ENCODE results near the gene PPIAL4G. TPM values are rescaled to one million over a fixed set of nuclear protein-coding genes. Genes with fewer than 3 reads are reported as not detected.
"Not testable (repeated sequence)": the region's sequence is repeated elsewhere in the genome, so short reads cannot be mapped to it uniquely, and the experiment has no call there.

PPIAL4G gene
- total RNA-seq, 1 donor from 2014 or later, result not detected

- DNase-seq (ENCODE audit: low spot score); intact Hi-C loops (cut with DNase I): not testable (repeated sequence)
These were observed 50.2 kb downstream of the PPIAL4G start for GRCh38 chr1:148432916-148433317.

Other genes with a start within 250 kb of the PPIAL4G start
- 11.9 TPM for gene NBPF14, start 112.7 kb upstream of the PPIAL4G start, total RNA-seq

All from cardiac septum (tissue), 1 donor.